AG09319 (cell line): ENCODE data around the gene IL6.
"Not testable (repeated sequence)": the region's sequence is repeated elsewhere in the genome, so short reads cannot be mapped to it uniquely, and the experiment has no call there.

Experiments used
- DNase-seq: peaks from one replicate; pipeline ENCODE4 v3.0.0-alpha.2; 2010; ENCODE audit warnings: low read depth; ENCODE audit errors: extremely low read depth
- TF ChIP-seq, protein P1 (sequence below): IDR thresholded peaks from 2 replicates; pipeline ENCODE4 v1.5.1; 2011; ENCODE audit warnings: low read depth, mild to moderate bottlenecking, inconsistent platforms, low read length, moderate library complexity

The IL6 gene

DNA sequence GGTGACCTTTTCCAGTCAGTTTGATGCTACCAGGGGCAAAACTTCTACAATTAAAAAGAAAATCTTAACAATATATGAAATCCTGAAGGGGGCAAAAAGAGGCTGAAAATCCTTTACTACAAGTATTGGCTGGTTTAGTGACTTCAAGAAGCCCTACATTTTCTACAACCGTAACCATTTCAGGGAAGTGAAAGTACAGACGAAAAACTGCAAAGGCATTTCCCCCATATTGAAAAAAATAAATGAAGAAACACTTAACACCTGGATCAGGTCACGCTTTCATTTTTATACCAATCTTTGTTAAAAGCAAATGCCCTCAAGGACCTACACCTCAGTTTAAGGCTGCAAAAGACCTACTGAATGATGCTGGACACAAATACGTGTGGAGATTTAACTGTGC, 38.6 kb downstream of the IL6 start:
- no peak for DNase-seq
- TF ChIP-seq, protein P1, sequence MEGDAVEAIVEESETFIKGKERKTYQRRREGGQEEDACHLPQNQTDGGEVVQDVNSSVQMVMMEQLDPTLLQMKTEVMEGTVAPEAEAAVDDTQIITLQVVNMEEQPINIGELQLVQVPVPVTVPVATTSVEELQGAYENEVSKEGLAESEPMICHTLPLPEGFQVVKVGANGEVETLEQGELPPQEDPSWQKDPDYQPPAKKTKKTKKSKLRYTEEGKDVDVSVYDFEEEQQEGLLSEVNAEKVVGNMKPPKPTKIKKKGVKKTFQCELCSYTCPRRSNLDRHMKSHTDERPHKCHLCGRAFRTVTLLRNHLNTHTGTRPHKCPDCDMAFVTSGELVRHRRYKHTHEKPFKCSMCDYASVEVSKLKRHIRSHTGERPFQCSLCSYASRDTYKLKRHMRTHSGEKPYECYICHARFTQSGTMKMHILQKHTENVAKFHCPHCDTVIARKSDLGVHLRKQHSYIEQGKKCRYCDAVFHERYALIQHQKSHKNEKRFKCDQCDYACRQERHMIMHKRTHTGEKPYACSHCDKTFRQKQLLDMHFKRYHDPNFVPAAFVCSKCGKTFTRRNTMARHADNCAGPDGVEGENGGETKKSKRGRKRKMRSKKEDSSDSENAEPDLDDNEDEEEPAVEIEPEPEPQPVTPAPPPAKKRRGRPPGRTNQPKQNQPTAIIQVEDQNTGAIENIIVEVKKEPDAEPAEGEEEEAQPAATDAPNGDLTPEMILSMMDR: no peak

DNA sequence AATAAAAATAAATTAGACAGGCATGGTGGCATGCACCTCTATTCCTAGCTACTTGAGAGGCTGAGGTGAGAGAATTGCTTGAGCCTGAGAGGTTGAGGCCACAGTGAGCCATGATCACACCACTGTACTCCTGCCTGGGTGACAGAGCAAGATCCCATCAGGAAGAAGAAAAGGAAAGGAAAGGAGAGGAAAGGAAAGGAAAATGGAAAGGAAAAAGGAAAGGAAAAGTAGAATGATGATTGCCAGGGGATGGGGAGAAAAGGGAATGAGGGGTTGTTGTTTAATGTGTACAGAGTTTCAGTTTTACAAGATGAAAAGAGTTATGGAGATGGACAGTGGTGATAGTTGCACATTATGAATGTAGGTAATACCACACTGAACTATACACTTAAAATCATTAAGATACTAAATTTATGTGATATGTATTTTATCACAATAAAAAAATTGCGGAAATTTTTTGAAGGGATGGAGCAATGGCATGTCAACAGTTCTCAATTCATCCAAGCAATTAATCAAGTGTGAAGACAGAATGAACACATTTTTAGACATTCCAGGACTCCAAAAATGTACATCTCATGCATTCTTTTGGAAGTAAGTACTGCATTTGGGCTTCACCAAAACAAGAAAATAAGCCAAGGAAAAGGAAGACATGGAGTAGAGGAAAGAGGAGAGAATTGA, 44.3 kb downstream of the IL6 start:
- TF ChIP-seq, protein P1: no peak
- DNase-seq: no peak

DNA sequence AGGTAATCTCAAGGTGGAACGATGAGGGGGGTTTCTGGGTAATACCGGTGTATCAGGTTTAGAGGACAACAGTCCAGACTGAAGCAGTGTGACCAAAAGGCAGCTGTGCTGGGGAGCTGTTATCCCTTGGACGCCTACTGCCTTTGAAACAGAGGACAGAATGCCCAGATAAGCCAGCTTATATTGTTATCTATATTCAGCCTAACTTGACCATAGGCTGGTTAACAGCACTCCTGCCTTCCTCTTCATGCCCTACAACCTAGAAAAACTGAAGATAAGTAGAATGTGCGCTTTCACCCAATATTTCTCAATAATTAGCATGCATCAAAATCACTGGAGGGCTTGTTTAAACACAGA, 44.9 kb downstream of the IL6 start:
- TF ChIP-seq, protein P1: no peak
- no peak for DNase-seq

DNA sequence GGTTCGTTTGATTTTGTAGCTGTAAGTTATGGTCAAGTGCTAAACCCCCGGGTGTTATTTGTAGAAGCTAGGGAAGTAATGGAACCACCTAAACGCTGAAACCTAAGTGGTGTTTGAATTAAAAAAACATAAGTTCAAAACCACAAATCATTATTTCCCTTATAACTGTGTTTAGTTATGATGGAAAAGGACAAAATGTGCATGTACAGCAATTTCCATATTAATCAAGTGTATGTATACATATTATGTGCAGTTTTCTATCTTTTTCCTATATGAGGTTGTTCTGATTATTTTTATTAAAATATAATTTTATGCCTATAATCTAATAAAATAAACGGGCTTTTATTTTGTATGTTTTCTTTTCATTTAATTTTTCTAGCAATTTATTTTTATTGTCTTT, 45.9 kb downstream of the IL6 start:
- DNase-seq: no peak
- TF ChIP-seq, protein P1: no peak

DNA sequence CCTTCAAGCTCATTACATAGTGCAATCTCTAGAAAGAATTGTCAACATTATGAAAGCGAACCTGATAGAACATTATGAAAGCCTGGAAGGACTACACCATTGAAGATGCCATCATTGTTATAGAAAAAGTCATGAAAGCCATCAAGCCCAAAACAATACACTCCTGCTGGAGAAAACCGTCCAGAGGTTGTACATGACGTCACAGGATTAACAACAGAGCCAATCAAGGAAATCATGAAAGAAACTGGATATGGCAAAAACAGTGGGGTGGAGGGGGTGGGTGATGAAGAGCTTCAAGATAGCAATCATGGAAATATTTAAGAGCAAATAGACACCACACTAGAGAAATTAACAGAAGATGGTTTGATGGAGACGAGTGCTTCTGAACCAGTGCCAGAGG, 50.0 kb downstream of the IL6 start:
- no peak for DNase-seq
- TF ChIP-seq, protein P1: no peak

DNA sequence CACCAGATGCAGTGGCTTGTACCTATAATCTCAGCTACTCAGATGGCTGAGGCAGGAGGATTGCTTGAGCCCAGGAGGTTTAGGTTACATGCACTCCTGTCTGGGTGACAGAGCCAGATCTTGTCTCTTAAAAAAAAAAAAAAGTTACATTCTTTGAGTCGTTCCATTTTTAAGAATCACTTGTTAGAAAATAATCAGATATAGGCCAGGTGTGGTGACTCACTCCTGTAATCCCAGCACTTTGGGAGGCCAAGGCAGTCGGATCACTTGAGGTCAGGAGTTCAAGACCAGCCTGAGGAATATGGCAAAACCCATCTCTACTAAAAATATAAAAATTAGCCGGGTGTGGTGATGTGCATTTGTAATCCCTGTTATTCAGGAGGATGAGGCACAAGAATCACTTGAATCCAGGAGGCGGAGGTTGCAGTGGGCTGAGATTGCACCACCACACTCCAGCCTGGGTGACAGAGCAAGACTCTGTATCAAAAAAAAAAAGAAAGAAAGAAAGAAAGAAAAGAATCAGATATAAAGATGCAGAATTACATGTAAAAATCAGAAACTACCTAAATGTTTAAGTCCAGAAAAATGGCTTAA, 52.8 kb downstream of the IL6 start:
- not testable (repeated sequence) for DNase-seq

DNA sequence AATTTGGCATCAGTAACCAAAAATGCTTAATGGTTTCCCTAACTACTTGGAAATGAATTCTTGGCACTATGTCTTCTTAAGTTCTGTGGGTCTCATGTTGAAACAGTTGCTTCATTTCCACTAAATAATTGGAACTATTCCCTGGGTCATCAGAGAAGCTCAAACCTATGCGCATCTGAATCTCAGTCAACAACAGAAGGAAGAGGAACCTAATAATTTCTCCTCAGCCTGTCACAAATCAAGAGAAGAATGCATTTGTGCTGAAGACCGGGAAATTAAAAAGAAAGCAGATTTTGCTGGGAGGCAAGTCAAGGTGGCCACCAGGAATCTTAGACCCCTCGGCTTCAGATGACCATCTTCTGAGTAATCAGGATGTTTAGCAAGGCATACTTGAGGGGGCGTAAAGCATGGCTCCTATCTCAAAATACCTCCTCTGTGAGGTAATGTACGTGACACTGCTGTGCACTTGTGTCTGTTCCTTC, 54.3 kb downstream of the IL6 start:
- DNase-seq: peak; percentile 71
- TF ChIP-seq, protein P1: no peak
